ENCODE results near the gene DHX9. TPM values are rescaled to one million over a fixed set of nuclear protein-coding genes. Genes with fewer than 3 reads are reported as not detected.

The DHX9 gene
- total and polyA plus RNA-seq, 9 of the 15 experiments (the other 6 are each of a cell fraction or from before 2014, with no cell fraction given): 100 to 409 (median 294) TPM

GRCh38 chr1:182897696-182898095 lies 58.5 kb downstream of the DHX9 start:
- Histone ChIP-seq H3K27me3 (ENCODE audit: control insufficient read depth in 2 of 2, insufficient read depth in 2 of 2, low read length in 2 of 2) (no peaks in the 10 kb centered on the region), H3K9me3 (replicated peaks; ENCODE audit: control insufficient read depth, insufficient read depth, low read depth, low read length) (no peaks in the 10 kb centered on the region), H3K4me2 (ENCODE audit: insufficient read depth, low read length) (no peak overlapping the region), H3K9ac (ENCODE audit: insufficient read depth in 1 of 2, low read depth in 2 of 2, low read length in 2 of 2) (no peak overlapping the region), H3K79me2 (ENCODE audit: control insufficient read depth, insufficient read depth, low read length) (no peaks in the 10 kb centered on the region), H3K27ac (ENCODE audit: extremely low read depth, low read depth, low read length) (no peak overlapping the region), H3K9me1 (ENCODE audit: control insufficient read depth, insufficient read depth, low read length) (no peaks in the 10 kb centered on the region), H3K4me1 (replicated peaks in 1 of 2; ENCODE audit: control insufficient read depth in 2 of 2, insufficient read depth in 2 of 2, low read length in 2 of 2) (no peaks in the 10 kb centered on the region), H3K36me3 (ENCODE audit: control insufficient read depth, insufficient read depth, low read length) (no peaks in the 10 kb centered on the region), H4K20me1 (replicated peaks; ENCODE audit: control insufficient read depth, insufficient read depth, low read length) (no peaks in the 10 kb centered on the region), H3K4me3 (no peak overlapping the region), H2AFZ (ENCODE audit: low read depth, low read length) (no peak overlapping the region)
- FAIRE-seq (no peak), DNase-seq (ENCODE audit: extremely low read depth in 1 of 4, low spot score in 3 of 4) (no peak), ATAC-seq (no peak)
- CTCF ChIA-PET (ENCODE audit: low intra/inter-chr PET ratio): no interaction called here
- TF ChIP-seq, protein P1, sequence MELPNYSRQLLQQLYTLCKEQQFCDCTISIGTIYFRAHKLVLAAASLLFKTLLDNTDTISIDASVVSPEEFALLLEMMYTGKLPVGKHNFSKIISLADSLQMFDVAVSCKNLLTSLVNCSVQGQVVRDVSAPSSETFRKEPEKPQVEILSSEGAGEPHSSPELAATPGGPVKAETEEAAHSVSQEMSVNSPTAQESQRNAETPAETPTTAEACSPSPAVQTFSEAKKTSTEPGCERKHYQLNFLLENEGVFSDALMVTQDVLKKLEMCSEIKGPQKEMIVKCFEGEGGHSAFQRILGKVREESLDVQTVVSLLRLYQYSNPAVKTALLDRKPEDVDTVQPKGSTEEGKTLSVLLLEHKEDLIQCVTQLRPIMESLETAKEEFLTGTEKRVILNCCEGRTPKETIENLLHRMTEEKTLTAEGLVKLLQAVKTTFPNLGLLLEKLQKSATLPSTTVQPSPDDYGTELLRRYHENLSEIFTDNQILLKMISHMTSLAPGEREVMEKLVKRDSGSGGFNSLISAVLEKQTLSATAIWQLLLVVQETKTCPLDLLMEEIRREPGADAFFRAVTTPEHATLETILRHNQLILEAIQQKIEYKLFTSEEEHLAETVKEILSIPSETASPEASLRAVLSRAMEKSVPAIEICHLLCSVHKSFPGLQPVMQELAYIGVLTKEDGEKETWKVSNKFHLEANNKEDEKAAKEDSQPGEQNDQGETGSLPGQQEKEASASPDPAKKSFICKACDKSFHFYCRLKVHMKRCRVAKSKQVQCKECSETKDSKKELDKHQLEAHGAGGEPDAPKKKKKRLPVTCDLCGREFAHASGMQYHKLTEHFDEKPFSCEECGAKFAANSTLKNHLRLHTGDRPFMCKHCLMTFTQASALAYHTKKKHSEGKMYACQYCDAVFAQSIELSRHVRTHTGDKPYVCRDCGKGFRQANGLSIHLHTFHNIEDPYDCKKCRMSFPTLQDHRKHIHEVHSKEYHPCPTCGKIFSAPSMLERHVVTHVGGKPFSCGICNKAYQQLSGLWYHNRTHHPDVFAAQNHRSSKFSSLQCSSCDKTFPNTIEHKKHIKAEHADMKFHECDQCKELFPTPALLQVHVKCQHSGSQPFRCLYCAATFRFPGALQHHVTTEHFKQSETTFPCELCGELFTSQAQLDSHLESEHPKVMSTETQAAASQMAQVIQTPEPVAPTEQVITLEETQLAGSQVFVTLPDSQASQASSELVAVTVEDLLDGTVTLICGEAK (IDR thresholded peaks at IDR 0.05): no peak
- TF ChIP-seq, protein P1 (CRISPR knock-in tag; IDR thresholded peaks at IDR 0.05): no peak
- TF ChIP-seq MTF1 (CRISPR knock-in tag; IDR thresholded peaks at IDR 0.05; ENCODE audit: borderline replicate concordance): no peak
- TF ChIP-seq KDM1A (IDR thresholded peaks at IDR 0.05): peak; percentile 60 to 67
- no peak for TF ChIP-seq ZNF583 (CRISPR knock-in tag; IDR thresholded peaks at IDR 0.05)
- TF ChIP-seq, protein P2, sequence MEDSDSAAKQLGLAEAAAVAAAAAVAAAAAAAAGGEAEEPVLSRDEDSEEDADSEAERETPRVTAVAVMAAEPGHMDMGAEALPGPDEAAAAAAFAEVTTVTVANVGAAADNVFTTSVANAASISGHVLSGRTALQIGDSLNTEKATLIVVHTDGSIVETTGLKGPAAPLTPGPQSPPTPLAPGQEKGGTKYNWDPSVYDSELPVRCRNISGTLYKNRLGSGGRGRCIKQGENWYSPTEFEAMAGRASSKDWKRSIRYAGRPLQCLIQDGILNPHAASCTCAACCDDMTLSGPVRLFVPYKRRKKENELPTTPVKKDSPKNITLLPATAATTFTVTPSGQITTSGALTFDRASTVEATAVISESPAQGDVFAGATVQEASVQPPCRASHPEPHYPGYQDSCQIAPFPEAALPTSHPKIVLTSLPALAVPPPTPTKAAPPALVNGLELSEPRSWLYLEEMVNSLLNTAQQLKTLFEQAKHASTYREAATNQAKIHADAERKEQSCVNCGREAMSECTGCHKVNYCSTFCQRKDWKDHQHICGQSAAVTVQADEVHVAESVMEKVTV (CRISPR knock-in tag; IDR thresholded peaks at IDR 0.05): no peak
- TF ChIP-seq HDAC1 (IDR thresholded peaks at IDR 0.05): no peak
- TF ChIP-seq PTRF (tag; IDR thresholded peaks at IDR 0.05): no peak
- 9% methylated on average over 2 of the region's 2 CpGs for WGBS (ENCODE audit: insufficient coverage, low coverage, missing lambda C conversion rate)
- intact Hi-C loops (cut with micrococcal nuclease) (no loop called here), in situ Hi-C loops (cut with MboI) (no loop called here)
- POLR2A ChIA-PET: no interaction called here
- BruUV-seq (replicated peaks): no TSS peak

All from K562 (cell line).